ENCODE results near the gene ELOVL1.

Gene ELOVL1

GRCh38 chr1:43352881-43353280, 14.9 kb downstream of the ELOVL1 start:
- no peak for TF ChIP-seq CTCF (IDR thresholded peaks at IDR 0.05; ENCODE audit: extremely low read depth, missing control alignments)
- no peak for DNase-seq (ENCODE audit: low spot score)

GRCh38 chr1:43352351-43352705, 15.5 kb downstream of the ELOVL1 start:
- TF ChIP-seq CTCF (IDR thresholded peaks at IDR 0.05; ENCODE audit: extremely low read depth, missing control alignments) = no peak
- no peak for DNase-seq (ENCODE audit: low spot score)

GRCh38 chr1:43351421-43352350, 16.1 kb downstream of the ELOVL1 start:
- no peak for DNase-seq (ENCODE audit: low spot score)
- TF ChIP-seq CTCF (IDR thresholded peaks at IDR 0.05; ENCODE audit: extremely low read depth, missing control alignments) = no peak

GRCh38 chr1:43350976-43351375, 16.8 kb downstream of the ELOVL1 start:
- DNase-seq (ENCODE audit: low spot score) = no peak
- TF ChIP-seq CTCF (IDR thresholded peaks at IDR 0.05; ENCODE audit: extremely low read depth, missing control alignments) = no peak

GRCh38 chr1:43349594-43350306, 18.1 kb downstream of the ELOVL1 start:
- no peak for DNase-seq (ENCODE audit: low spot score)
- TF ChIP-seq CTCF (IDR thresholded peaks at IDR 0.05; ENCODE audit: extremely low read depth, missing control alignments) = no peak

GRCh38 chr1:43348809-43349593, 18.8 kb downstream of the ELOVL1 start:
- TF ChIP-seq CTCF (IDR thresholded peaks at IDR 0.05; ENCODE audit: extremely low read depth, missing control alignments) = no peak
- DNase-seq (ENCODE audit: low spot score) = peak; percentile 67
